Cardiac muscle cell (in vitro differentiated cells and primary cell): Measurements from ENCODE around the gene ISLR2. TPM values are rescaled to one million over a fixed set of nuclear protein-coding genes. Genes with fewer than 3 reads are reported as not detected.

Source experiments
- DNase-seq, 2 donors: peaks; one replicate each; pipeline versions ENCODE4 v3.0.0 to v3.0.0-alpha.2; 2010 to 2017; ENCODE audit warnings: low read depth in 1 of 2, low spot score in 1 of 2
- H3K27ac ChIP-seq: fragments of 200-600 bp; sonication (generic); 2 replicates; pipeline ENCODE4 v1.5.1; 2016
- H3K27me3 ChIP-seq: fragments of 200-600 bp; sonication (generic); 2 replicates; pipeline ENCODE4 v1.6.0; 2016; ENCODE audit warnings: control low read depth
- H3K36me3 ChIP-seq: fragments of 200-600 bp; sonication (generic); 2 replicates; pipeline ENCODE4 v1.5.1; 2016; ENCODE audit warnings: control low read depth
- H3K4me1 ChIP-seq: fragments of 200-600 bp; sonication (generic); 2 replicates; pipeline ENCODE4 v1.8.1; 2017; ENCODE audit warnings: low read depth, mild to moderate bottlenecking, mixed run types
- H3K4me3 ChIP-seq: fragments of 200-600 bp; sonication (generic); 2 replicates; pipeline ENCODE4 v1.5.1; 2016; ENCODE audit warnings: mild to moderate bottlenecking
- H3K9me3 ChIP-seq: fragments of 200-600 bp; sonication (generic); 2 replicates; pipeline ENCODE4 v1.5.1; 2017; ENCODE audit warnings: low read depth, mild to moderate bottlenecking, control low read depth
- polyA plus RNA-seq: library from polyadenylated mRNA; unstranded; fragments of >200 nt; fragmentation: Nextera tagmentation; extraction: Ambion mirVana; gene quantifications from 2 replicates; pipeline ENCODE4 v1.2.1, GENCODE V29; 2016
- total RNA-seq: library from RNA; depleted of rRNA; stranded (reverse); fragments of >200 nt; gene quantifications from 2 replicates; pipeline ENCODE4 v1.2.3, GENCODE V29; 2016
- TF ChIP-seq, protein P1 (sequence below): IDR thresholded peaks from 2 replicates; pipeline ENCODE4 v1.5.1; 2012; ENCODE audit warnings: low read depth, mild to moderate bottlenecking, low read length

The ISLR2 gene
- total and polyA plus RNA-seq, 2 experiments from 2014 or later: not detected

DNA sequence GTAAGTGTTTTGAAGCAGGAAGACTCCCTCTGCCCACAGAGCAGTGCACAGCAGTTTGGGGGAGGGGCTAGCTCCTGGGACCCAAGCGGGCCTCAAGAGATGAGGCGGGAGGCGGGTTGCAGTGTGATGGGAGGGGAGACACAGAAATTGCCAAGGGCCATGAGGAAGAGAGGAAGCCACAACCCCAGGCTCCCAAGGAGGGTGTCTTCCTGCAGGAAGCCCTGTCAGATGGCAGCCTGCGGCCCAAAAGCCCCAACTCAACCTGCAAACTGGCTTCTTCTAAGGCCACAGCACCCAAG lies 7.3 kb upstream of the ISLR2 start:
- Histone ChIP-seq H3K4me1 (no peaks in the 10 kb centered on the region), H3K36me3 (no peaks in the 10 kb centered on the region), H3K9me3 (no peaks in the 10 kb centered on the region), H3K4me3 (no peak overlapping the region), H3K27ac (no peak overlapping the region), H3K27me3 (peaks cover 29% of the 10 kb centered on the region)
- peak in 1 of 2 donors; percentile 60 for DNase-seq
- TF ChIP-seq, protein P1, sequence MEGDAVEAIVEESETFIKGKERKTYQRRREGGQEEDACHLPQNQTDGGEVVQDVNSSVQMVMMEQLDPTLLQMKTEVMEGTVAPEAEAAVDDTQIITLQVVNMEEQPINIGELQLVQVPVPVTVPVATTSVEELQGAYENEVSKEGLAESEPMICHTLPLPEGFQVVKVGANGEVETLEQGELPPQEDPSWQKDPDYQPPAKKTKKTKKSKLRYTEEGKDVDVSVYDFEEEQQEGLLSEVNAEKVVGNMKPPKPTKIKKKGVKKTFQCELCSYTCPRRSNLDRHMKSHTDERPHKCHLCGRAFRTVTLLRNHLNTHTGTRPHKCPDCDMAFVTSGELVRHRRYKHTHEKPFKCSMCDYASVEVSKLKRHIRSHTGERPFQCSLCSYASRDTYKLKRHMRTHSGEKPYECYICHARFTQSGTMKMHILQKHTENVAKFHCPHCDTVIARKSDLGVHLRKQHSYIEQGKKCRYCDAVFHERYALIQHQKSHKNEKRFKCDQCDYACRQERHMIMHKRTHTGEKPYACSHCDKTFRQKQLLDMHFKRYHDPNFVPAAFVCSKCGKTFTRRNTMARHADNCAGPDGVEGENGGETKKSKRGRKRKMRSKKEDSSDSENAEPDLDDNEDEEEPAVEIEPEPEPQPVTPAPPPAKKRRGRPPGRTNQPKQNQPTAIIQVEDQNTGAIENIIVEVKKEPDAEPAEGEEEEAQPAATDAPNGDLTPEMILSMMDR: no peak

DNA sequence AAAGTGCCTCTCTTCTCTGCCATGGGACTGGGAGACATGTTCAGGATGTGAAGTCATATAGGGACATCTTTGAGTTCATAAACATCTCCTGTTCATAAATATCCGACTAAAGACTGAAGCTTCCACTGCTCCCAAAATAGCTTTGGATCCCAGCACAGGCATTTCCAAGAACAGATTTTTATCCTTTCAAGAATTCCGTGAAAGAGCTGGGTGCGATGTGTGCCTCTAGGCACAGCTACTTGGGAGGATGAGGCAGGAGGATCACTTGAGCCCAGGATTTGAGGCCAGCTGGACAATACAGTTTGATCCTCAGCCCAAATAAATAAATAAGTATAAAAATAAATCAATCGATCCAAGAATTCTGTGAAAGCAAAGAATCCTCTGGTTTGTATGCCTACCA lies 6.7 kb upstream of the ISLR2 start:
- Histone ChIP-seq H3K36me3 (no peaks in the 10 kb centered on the region), H3K4me1 (no peaks in the 10 kb centered on the region), H3K27ac (no peak overlapping the region), H3K4me3 (no peak overlapping the region), H3K27me3 (peaks cover 34% of the 10 kb centered on the region), H3K9me3 (no peaks in the 10 kb centered on the region)
- DNase-seq: no peak
- TF ChIP-seq, protein P1: no peak

DNA sequence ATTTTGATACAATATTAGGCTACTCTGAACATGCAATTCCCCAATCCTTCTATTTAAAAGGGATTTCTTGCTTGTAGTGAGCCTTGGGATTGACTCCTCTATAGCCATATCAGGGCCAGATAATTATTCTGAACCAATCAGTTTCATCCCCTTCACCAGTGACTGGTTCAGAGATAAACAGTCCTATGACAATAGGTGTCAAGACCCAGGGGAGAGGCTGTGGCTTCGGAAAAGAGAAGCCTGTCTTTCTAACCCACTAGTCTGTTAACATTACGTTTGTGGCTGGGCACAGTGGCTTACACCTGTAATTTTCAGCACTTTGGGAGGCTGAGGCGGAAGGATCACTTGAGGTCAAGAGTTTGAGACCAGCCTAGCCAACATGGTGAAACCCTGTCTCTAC lies 6.2 kb upstream of the ISLR2 start:
- TF ChIP-seq, protein P1: no peak
- H3K4me3 ChIP-seq: no peak overlapping the region
- H3K36me3 ChIP-seq: no peaks in the 10 kb centered on the region
- H3K4me1 ChIP-seq: no peaks in the 10 kb centered on the region
- no peak for DNase-seq
- H3K27ac ChIP-seq: no peak overlapping the region
- no peaks in the 10 kb centered on the region for H3K9me3 ChIP-seq
- H3K27me3 ChIP-seq: peaks cover 40% of the 10 kb centered on the region

DNA sequence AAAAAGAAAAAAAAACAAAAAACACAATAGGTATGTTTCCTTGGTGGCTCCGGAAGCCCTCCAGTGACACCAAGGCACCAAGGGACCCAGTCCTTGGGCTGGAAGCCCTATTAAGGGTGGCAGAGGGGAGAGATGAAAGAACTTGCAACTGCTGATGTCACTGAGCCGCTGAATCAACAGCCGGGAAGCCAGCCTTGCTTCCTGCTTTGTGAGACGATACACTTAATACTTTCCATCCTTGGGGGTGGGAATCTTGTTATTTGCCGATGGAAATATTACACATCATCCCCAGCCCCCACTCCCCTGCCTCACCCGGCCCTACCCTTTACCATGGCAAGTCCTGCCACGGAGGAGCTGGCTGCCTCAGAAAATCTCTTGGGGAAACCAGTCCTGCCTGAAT lies 5.6 kb upstream of the ISLR2 start:
- DNase-seq: no peak
- Histone ChIP-seq H3K36me3 (no peaks in the 10 kb centered on the region), H3K4me3 (no peak overlapping the region), H3K9me3 (no peaks in the 10 kb centered on the region), H3K4me1 (peaks cover 2% of the 10 kb centered on the region), H3K27me3 (peaks cover 45% of the 10 kb centered on the region), H3K27ac (no peak overlapping the region)
- TF ChIP-seq, protein P1: no peak

DNA sequence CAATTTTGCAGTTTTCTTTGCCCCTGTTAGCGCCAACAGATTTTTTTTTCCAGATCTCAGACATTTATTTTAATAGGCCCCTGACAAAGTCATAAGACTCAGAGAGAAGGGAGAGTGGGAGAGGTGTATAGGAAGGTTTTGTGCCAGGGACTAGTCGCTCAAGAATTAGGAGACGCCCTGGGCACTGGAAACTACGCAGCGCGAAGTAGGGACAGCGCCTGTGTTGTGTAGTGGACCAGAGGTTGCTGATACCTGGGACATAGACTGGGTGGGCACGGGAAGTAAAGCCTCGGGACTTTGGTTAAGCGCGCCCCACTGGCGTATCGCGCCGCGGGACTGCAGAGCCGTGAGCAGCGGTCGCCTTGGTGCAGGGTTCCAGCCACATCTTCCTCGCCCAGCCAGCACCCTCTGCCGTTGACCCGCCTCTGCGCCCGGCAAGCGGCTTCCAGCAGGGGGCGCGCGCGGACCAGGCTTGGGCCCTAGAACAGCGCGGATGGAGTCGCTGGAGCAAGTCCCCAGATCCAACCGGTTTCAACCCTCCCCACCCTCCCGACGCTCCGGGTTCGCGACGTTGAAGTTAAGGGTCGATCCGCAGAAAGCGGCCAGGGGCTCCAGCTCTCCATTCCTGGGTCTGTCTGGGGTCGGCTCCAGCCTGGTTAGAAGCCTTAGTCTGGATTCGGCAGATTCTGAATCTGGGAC lies 3.0 kb upstream of the ISLR2 start:
- Histone ChIP-seq H3K9me3 (no peaks in the 10 kb centered on the region), H3K27me3 (peaks cover 72% of the 10 kb centered on the region), H3K4me3 (peak overlapping the region; percentile 34), H3K27ac (no peak overlapping the region), H3K36me3 (no peaks in the 10 kb centered on the region), H3K4me1 (peaks cover 6% of the 10 kb centered on the region)
- peak; percentile 92 to 93 for DNase-seq
- TF ChIP-seq, protein P1: peak; percentile 93
